RWPE1 (cell line): ENCODE data around the gene GBP2.
"Not testable (repeated sequence)": the region's sequence is repeated elsewhere in the genome, so short reads cannot be mapped to it uniquely, and the experiment has no call there.

Source experiments
- CTCF ChIA-PET: fragments of 350-600 bp; sonication (Branson Sonifier 250); formaldehyde crosslinking; extraction: SDS; loops from one replicate; lab custom pipeline; 2021; lab: Yijun Ruan, JAX
- POLR2A ChIA-PET: fragments of 400-600 bp; formaldehyde crosslinking; extraction: SDS; loops from one replicate; lab custom pipeline; 2020; ENCODE audit warnings: antibody characterized with exemption; ENCODE audit not compliant: low non-redundant PET; lab: Yijun Ruan, JAX
- DNase-seq: peaks from one replicate; pipeline ENCODE4 v3.0.0; 2012; ENCODE audit warnings: low spot score
- H3K27ac ChIP-seq: fragments of 450-650 bp; 2 replicates; pipeline ENCODE4 v1.5.1; 2017
- CTCF ChIP-seq: fragments of 450-650 bp; conservative IDR thresholded peaks from 2 replicates; pipeline ENCODE4 v1.5.1; 2017; ENCODE audit warnings: low read depth, mild to moderate bottlenecking

GBP2 gene

GRCh38 chr1:89129911-89130310 is 4.0 kb upstream of the GBP2 start:
- POLR2A ChIA-PET, result no interaction called here
- no peak overlapping the region for H3K27ac ChIP-seq
- CTCF ChIA-PET, result no interaction called here
- no peak for DNase-seq
- TF ChIP-seq CTCF, result no peak

GRCh38 chr1:89128003-89128458 is 2.1 kb upstream of the GBP2 start:
- POLR2A ChIA-PET, CTCF ChIA-PET: not testable (repeated sequence)

GRCh38 chr1:89126602-89127565 is 970 bp upstream of the GBP2 start:
- CTCF ChIA-PET, result interaction anchor here (0.6 kb wide), 1 partner anchor 148 kb away, joined by 4 read pairs; no protein-coding TSS in a partner anchor
- POLR2A ChIA-PET, DNase-seq, H3K27ac ChIP-seq: not testable (repeated sequence)

More at GRCh38 chr1:89128003-89128458, 2.1 kb upstream of the GBP2 start:
- not testable (repeated sequence) for H3K27ac ChIP-seq, DNase-seq

- no peak for TF ChIP-seq CTCF
- H3K27ac ChIP-seq, result no peak overlapping the region
- ChIA-PET CTCF (no interaction called here), POLR2A (no interaction called here)
- DNase-seq, result no peak
Measured at GRCh38 chr1:89125240-89125912, 538 bp downstream of the GBP2 start.

GRCh38 chr1:89121641-89122040 is 4.3 kb downstream of the GBP2 start:
- TF ChIP-seq CTCF, result no peak
- ChIA-PET POLR2A (no interaction called here), CTCF (no interaction called here)
- DNase-seq, result no peak
- no peak overlapping the region for H3K27ac ChIP-seq

GRCh38 chr1:89114662-89115061 is 11.3 kb downstream of the GBP2 start:
- ChIA-PET CTCF (no interaction called here), POLR2A (no interaction called here)
- DNase-seq, result no peak
- TF ChIP-seq CTCF, result no peak
- H3K27ac ChIP-seq, result no peak overlapping the region

- ChIA-PET CTCF (no interaction called here), POLR2A (no interaction called here)
- H3K27ac ChIP-seq, result no peak overlapping the region
- no peak for TF ChIP-seq CTCF
- DNase-seq, result no peak
Measured at GRCh38 chr1:89112871-89113613, 12.9 kb downstream of the GBP2 start.
